Measurements from ENCODE around the gene SHMT2. TPM values are rescaled to one million over a fixed set of nuclear protein-coding genes. Genes with fewer than 3 reads are reported as not detected.

SHMT2 gene
- total and polyA plus RNA-seq, 2 experiments from 2014 or later = 125 to 387 TPM

- ATAC-seq (no peak), DNase-seq (ENCODE audit: low spot score) (no peak)
- H3K4me3 ChIP-seq = no peak overlapping the region
- H3K27ac ChIP-seq (ENCODE audit: low read depth) = no peak overlapping the region
- H3K4me2 ChIP-seq = no peak overlapping the region
- peaks cover 5% of the 10 kb centered on the region; the same call in 1 of the 2 replicates for H3F3A ChIP-seq (replicated peaks; ENCODE audit: low read depth)
- no peak overlapping the region for H3K4me3 Mint-ChIP-seq
- H3K4me1 Mint-ChIP-seq = peaks cover 18% of the 10 kb centered on the region
- no peaks in the 10 kb centered on the region for H3K9me2 ChIP-seq (ENCODE audit: insufficient read depth)
- no peaks in the 10 kb centered on the region for H3K79me2 ChIP-seq (replicated peaks; ENCODE audit: insufficient read depth)
- H3K9me3 Mint-ChIP-seq = no peaks in the 10 kb centered on the region
- no peaks in the 10 kb centered on the region for H3K36me3 ChIP-seq (ENCODE audit: insufficient read depth)
- H3K4me1 ChIP-seq (ENCODE audit: insufficient read depth) = peaks cover 16% of the 10 kb centered on the region
- H3K27me3 Mint-ChIP-seq (ENCODE audit: insufficient read depth, low read depth, poor library complexity) = peaks cover 9% of the 10 kb centered on the region
- no peaks in the 10 kb centered on the region for H4K20me1 ChIP-seq (replicated peaks; ENCODE audit: insufficient read depth)
- no peak for TF ChIP-seq ZNF114 (CRISPR knock-in tag; IDR thresholded peaks at IDR 0.05)
- no peak for TF ChIP-seq CREB1 (CRISPR knock-in tag; IDR thresholded peaks at IDR 0.05; ENCODE audit: low read depth)
- TF ChIP-seq JUNB (IDR thresholded peaks at IDR 0.05; ENCODE audit: unreplicated experiment) = no peak
- no peak for TF ChIP-seq ZNF331 (CRISPR knock-in tag; IDR thresholded peaks at IDR 0.05; ENCODE audit: low read depth)
- no peak for TF ChIP-seq POLR2AphosphoS5 (IDR thresholded peaks at IDR 0.05; ENCODE audit: low read depth)
- H3K36me3 Mint-ChIP-seq (ENCODE audit: low read depth) = peaks cover 5% of the 10 kb centered on the region; the same call in 1 of the 3 replicates
- no peaks in the 10 kb centered on the region for H3K27me3 ChIP-seq (ENCODE audit: insufficient read depth)
- no peak overlapping the region for H2AFZ ChIP-seq
- H3K27ac Mint-ChIP-seq = no peak overlapping the region
These were observed 30.9 kb downstream of the SHMT2 start for GRCh38 chr12:57260366-57260765.

DNA sequence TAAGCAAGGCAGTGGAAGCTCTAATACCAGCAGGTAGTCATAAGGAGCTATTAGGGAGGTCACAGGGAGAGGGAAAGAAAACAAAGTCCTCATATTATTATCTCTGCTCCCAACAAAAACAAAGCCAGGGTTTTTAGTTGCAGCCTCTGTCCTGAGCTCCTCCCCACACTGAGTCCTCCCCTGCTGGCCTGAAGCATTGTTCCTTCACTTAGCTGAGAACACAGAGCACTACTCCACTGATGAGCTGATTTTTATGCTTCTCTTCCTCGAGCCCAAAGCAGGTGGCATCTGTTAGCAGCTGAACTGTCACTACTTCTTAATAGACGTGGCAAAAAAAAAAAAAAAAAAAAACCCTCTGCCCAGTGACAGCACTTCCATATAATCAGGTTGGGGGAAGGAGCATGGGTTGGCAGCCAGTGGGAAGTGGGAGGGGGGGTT lies 31.9 kb downstream of the SHMT2 start:
- no peak overlapping the region for H3K27ac Mint-ChIP-seq
- Histone ChIP-seq H3K4me1 (ENCODE audit: insufficient read depth) (peaks cover 16% of the 10 kb centered on the region), H4K20me1 (replicated peaks; ENCODE audit: insufficient read depth) (no peaks in the 10 kb centered on the region), H3K36me3 (ENCODE audit: insufficient read depth) (no peaks in the 10 kb centered on the region), H3K4me3 (no peak overlapping the region), H2AFZ (no peak overlapping the region), H3F3A (replicated peaks; ENCODE audit: low read depth) (peaks cover 5% of the 10 kb centered on the region; the same call in 1 of the 2 replicates), H3K27me3 (ENCODE audit: insufficient read depth) (no peaks in the 10 kb centered on the region), H3K4me2 (no peak overlapping the region), H3K79me2 (replicated peaks; ENCODE audit: insufficient read depth) (no peaks in the 10 kb centered on the region), H3K27ac (ENCODE audit: low read depth) (peak overlapping the region; percentile 37; the same call in 1 of the 2 replicates), H3K9me2 (ENCODE audit: insufficient read depth) (no peaks in the 10 kb centered on the region)
- ATAC-seq (peak; percentile 88), DNase-seq (ENCODE audit: low spot score) (peak; percentile 35)
- no peaks in the 10 kb centered on the region for H3K9me3 Mint-ChIP-seq
- TF ChIP-seq EZH2phosphoT487 (IDR thresholded peaks at IDR 0.05; ENCODE audit: unreplicated experiment) = no peak
- no peak for TF ChIP-seq STAT1 (IDR thresholded peaks at IDR 0.05; ENCODE audit: unreplicated experiment)
- TF ChIP-seq JUNB (IDR thresholded peaks at IDR 0.05; ENCODE audit: unreplicated experiment) = no peak
- TF ChIP-seq, protein P1, sequence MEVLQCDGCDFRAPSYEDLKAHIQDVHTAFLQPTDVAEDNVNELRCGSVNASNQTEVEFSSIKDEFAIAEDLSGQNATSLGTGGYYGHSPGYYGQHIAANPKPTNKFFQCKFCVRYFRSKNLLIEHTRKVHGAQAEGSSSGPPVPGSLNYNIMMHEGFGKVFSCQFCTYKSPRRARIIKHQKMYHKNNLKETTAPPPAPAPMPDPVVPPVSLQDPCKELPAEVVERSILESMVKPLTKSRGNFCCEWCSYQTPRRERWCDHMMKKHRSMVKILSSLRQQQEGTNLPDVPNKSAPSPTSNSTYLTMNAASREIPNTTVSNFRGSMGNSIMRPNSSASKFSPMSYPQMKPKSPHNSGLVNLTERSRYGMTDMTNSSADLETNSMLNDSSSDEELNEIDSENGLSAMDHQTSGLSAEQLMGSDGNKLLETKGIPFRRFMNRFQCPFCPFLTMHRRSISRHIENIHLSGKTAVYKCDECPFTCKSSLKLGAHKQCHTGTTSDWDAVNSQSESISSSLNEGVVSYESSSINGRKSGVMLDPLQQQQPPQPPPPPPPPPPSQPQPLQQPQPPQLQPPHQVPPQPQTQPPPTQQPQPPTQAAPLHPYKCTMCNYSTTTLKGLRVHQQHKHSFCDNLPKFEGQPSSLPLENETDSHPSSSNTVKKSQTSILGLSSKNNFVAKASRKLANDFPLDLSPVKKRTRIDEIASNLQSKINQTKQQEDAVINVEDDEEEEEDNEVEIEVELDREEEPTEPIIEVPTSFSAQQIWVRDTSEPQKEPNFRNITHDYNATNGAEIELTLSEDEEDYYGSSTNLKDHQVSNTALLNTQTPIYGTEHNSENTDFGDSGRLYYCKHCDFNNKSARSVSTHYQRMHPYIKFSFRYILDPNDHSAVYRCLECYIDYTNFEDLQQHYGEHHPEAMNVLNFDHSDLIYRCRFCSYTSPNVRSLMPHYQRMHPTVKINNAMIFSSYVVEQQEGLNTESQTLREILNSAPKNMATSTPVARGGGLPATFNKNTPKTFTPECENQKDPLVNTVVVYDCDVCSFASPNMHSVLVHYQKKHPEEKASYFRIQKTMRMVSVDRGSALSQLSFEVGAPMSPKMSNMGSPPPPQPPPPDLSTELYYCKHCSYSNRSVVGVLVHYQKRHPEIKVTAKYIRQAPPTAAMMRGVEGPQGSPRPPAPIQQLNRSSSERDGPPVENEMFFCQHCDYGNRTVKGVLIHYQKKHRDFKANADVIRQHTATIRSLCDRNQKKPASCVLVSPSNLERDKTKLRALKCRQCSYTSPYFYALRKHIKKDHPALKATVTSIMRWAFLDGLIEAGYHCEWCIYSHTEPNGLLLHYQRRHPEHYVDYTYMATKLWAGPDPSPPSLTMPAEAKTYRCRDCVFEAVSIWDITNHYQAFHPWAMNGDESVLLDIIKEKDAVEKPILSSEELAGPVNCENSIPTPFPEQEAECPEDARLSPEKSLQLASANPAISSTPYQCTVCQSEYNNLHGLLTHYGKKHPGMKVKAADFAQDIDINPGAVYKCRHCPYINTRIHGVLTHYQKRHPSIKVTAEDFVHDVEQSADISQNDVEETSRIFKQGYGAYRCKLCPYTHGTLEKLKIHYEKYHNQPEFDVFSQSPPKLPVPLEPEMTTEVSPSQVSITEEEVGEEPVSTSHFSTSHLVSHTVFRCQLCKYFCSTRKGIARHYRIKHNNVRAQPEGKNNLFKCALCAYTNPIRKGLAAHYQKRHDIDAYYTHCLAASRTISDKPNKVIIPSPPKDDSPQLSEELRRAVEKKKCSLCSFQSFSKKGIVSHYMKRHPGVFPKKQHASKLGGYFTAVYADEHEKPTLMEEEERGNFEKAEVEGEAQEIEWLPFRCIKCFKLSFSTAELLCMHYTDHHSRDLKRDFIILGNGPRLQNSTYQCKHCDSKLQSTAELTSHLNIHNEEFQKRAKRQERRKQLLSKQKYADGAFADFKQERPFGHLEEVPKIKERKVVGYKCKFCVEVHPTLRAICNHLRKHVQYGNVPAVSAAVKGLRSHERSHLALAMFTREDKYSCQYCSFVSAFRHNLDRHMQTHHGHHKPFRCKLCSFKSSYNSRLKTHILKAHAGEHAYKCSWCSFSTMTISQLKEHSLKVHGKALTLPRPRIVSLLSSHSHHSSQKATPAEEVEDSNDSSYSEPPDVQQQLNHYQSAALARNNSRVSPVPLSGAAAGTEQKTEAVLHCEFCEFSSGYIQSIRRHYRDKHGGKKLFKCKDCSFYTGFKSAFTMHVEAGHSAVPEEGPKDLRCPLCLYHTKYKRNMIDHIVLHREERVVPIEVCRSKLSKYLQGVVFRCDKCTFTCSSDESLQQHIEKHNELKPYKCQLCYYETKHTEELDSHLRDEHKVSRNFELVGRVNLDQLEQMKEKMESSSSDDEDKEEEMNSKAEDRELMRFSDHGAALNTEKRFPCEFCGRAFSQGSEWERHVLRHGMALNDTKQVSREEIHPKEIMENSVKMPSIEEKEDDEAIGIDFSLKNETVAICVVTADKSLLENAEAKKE (CRISPR knock-in tag; IDR thresholded peaks at IDR 0.05) = no peak
- no peak for TF ChIP-seq EZH2 (IDR thresholded peaks at IDR 0.05; ENCODE audit: low read depth, unreplicated experiment)
- TF ChIP-seq NANOG (IDR thresholded peaks at IDR 0.05; ENCODE audit: borderline replicate concordance) = no peak
- H3K27me3 Mint-ChIP-seq (ENCODE audit: insufficient read depth, low read depth, poor library complexity) = peaks cover 9% of the 10 kb centered on the region
- peaks cover 18% of the 10 kb centered on the region for H3K4me1 Mint-ChIP-seq
- H3K36me3 Mint-ChIP-seq (ENCODE audit: low read depth) = peaks cover 5% of the 10 kb centered on the region; the same call in 1 of the 3 replicates
- no peak overlapping the region; the same call in 2 of the 3 replicates for H3K4me3 Mint-ChIP-seq
